ENCODE data around the gene BCL3.

Gene BCL3

GRCh38 chr19:44732235-44733014 is 16.1 kb upstream of the BCL3 start:
- WGBS, 2 experiments (ENCODE audit: insufficient coverage in 2 of 2): 81 to 83% methylated on average over 7 to 9 of the region's 11 CpGs
- Histone ChIP-seq H3K9me3 (ENCODE audit: control insufficient read depth, low read length) (no peaks in the 10 kb centered on the region), H3K4me3 (ENCODE audit: extremely low read depth, insufficient read depth, low read length, poor library complexity, severe bottlenecking) (no peak overlapping the region), H3K4me1 (ENCODE audit: control insufficient read depth, insufficient read depth, low read length, poor library complexity, severe bottlenecking) (no peaks in the 10 kb centered on the region), H3K36me3 (ENCODE audit: control insufficient read depth, insufficient read depth, low read length) (no peaks in the 10 kb centered on the region), H3K27ac (ENCODE audit: low read depth, low read length, severe bottlenecking) (no peak overlapping the region)

- H3K4me1 ChIP-seq (ENCODE audit: control insufficient read depth, insufficient read depth, low read length, poor library complexity, severe bottlenecking): no peaks in the 10 kb centered on the region
- no peak overlapping the region for H3K4me3 ChIP-seq (ENCODE audit: extremely low read depth, insufficient read depth, low read length, poor library complexity, severe bottlenecking)
- no peaks in the 10 kb centered on the region for H3K36me3 ChIP-seq (ENCODE audit: control insufficient read depth, insufficient read depth, low read length)
- no peaks in the 10 kb centered on the region for H3K9me3 ChIP-seq (ENCODE audit: control insufficient read depth, low read length)
- WGBS, 2 experiments (ENCODE audit: insufficient coverage in 2 of 2): 0% methylated on average over 1 of the region's 1 CpG
- no peak overlapping the region for H3K27ac ChIP-seq (ENCODE audit: low read depth, low read length, severe bottlenecking)
These were observed 14.2 kb upstream of the BCL3 start for GRCh38 chr19:44734357-44734756.

DNA sequence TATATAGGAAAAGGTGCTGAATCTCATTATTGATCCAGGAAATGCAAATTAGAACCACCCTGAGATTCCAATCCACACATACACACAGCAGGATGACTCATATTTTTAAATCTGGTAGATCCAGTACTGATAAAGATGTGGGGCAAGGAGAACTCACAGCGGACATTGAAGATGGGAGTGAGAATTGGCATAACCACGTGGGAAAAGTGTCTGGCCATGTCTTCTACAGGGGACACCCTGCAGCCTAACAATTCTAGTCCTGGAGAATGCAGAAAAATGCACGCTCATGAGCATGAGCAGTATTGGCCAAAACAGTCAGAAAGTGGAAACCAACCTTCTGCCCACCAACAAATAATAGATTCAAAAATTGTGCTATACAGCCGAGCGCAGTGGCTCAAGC is 13.5 kb upstream of the BCL3 start:
- Histone ChIP-seq H3K4me1 (ENCODE audit: control insufficient read depth, insufficient read depth, low read length, poor library complexity, severe bottlenecking) (no peaks in the 10 kb centered on the region), H3K27ac (ENCODE audit: low read depth, low read length, severe bottlenecking) (no peak overlapping the region), H3K4me3 (ENCODE audit: extremely low read depth, insufficient read depth, low read length, poor library complexity, severe bottlenecking) (no peak overlapping the region), H3K36me3 (ENCODE audit: control insufficient read depth, insufficient read depth, low read length) (no peaks in the 10 kb centered on the region), H3K9me3 (ENCODE audit: control insufficient read depth, low read length) (no peaks in the 10 kb centered on the region)
- WGBS, 2 experiments (ENCODE audit: insufficient coverage in 2 of 2): 76 to 88% methylated on average over 3 to 5 of the region's 5 CpGs

DNA sequence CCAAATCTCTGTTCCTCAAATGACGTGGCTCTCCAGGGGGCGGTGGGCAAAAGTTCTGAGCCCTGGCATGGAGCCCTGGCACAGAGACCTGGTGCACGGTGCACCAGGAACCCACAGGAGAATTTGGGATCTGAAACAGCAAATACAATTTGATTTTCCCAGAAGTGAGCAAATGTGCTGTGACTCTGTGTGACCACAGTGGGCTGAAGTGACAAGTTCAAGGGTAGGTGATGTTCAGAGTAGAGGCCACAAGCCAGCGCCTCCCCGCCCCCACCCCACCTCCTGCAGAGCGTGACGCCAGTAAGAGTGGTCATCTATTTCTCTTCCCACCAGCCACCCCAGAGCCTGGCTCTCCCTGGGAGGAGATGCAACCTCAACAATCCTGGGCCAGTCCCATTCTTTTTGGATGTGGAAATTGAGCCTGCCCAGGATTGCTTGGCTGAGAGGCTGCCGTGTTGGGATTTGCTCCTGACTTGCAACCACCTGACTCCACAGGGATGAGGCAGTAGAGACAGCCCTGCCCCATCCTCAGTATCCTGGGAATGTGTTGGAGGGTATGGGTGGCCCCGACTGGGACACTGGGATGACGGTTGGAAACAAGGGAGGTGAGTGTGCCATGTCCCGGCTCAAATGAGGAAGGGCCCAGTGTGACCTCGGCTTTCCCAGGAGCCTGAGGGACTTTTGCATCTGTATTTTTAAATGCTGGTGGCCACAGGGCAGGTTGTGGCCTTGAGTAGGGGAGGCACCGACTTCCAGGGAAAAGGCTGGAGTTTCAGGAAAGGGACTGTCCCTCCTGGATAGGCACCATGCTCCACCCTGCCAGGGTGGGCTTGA is 11.1 kb upstream of the BCL3 start:
- H3K36me3 ChIP-seq (ENCODE audit: control insufficient read depth, insufficient read depth, low read length): no peaks in the 10 kb centered on the region
- H3K27ac ChIP-seq (ENCODE audit: low read depth, low read length, severe bottlenecking): no peak overlapping the region
- WGBS, 2 experiments (ENCODE audit: insufficient coverage in 2 of 2): 79 to 89% methylated on average over 7 to 8 of the region's 13 CpGs
- H3K4me3 ChIP-seq (ENCODE audit: extremely low read depth, insufficient read depth, low read length, poor library complexity, severe bottlenecking): no peak overlapping the region
- H3K4me1 ChIP-seq (ENCODE audit: control insufficient read depth, insufficient read depth, low read length, poor library complexity, severe bottlenecking): peaks cover 7% of the 10 kb centered on the region
- no peaks in the 10 kb centered on the region for H3K9me3 ChIP-seq (ENCODE audit: control insufficient read depth, low read length)

- Histone ChIP-seq H3K36me3 (ENCODE audit: control insufficient read depth, insufficient read depth, low read length) (no peaks in the 10 kb centered on the region), H3K27ac (ENCODE audit: low read depth, low read length, severe bottlenecking) (no peak overlapping the region), H3K4me1 (ENCODE audit: control insufficient read depth, insufficient read depth, low read length, poor library complexity, severe bottlenecking) (peaks cover 14% of the 10 kb centered on the region), H3K4me3 (ENCODE audit: extremely low read depth, insufficient read depth, low read length, poor library complexity, severe bottlenecking) (no peak overlapping the region), H3K9me3 (ENCODE audit: control insufficient read depth, low read length) (no peaks in the 10 kb centered on the region)
- no CpG with 5 or more reads among the region's 2 CpGs for WGBS, 2 experiments (ENCODE audit: insufficient coverage in 2 of 2)
These were observed 10.4 kb upstream of the BCL3 start for GRCh38 chr19:44738136-44738535.

DNA sequence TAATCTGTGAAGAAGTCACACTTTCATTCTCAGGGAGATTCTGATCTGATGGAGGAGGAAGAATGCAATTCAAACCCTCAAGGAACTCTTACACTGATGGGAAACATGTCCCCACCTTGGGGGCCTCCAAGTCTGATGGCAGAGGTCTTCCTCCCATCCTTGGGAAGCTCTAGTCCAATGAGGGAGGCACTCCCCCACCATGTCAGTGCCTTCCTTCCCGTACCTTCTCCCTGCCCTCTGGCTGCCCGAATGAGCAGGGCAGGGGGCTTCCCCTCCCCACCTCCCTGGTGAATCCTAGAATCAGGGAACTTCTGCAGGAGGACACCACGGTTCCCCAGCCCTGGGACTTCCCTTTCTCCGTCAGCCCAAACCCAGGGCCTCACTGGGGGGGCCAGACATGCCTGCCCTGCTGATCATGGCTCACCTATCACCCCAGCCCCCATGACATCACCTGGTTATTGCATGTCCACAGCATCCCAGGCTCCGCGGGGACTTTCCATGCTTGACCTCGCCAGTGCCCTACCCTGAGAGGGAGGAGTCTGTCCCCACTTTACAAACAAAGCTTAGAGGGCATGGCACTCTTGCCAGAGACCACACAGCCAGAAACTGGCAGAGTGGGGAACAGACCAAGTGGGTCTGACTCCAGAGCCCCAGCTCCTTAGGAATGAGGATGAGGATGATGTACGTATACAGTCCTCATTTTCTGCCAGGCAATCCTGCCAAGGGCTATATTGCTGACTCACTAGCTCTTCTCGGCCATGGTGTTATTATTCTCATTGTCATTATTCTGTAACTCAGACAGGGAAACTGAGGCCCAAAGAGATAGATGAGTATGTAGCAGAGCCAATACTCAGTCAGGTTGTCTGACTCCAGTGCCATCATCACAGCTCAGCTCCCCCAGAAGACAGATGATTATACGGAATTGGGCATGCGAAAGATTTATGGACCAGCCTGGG is 9.6 kb upstream of the BCL3 start:
- no peak overlapping the region for H3K27ac ChIP-seq (ENCODE audit: low read depth, low read length, severe bottlenecking)
- 83 to 84% methylated on average over 9 to 10 of the region's 11 CpGs for WGBS, 2 experiments (ENCODE audit: insufficient coverage in 2 of 2)
- H3K4me3 ChIP-seq (ENCODE audit: extremely low read depth, insufficient read depth, low read length, poor library complexity, severe bottlenecking): no peak overlapping the region
- H3K4me1 ChIP-seq (ENCODE audit: control insufficient read depth, insufficient read depth, low read length, poor library complexity, severe bottlenecking): peaks cover 14% of the 10 kb centered on the region
- H3K36me3 ChIP-seq (ENCODE audit: control insufficient read depth, insufficient read depth, low read length): no peaks in the 10 kb centered on the region
- H3K9me3 ChIP-seq (ENCODE audit: control insufficient read depth, low read length): no peaks in the 10 kb centered on the region

- 53 to 57% methylated on average over 2 to 3 of the region's 3 CpGs for WGBS, 2 experiments (ENCODE audit: insufficient coverage in 2 of 2)
- Histone ChIP-seq H3K27ac (ENCODE audit: low read depth, low read length, severe bottlenecking) (no peak overlapping the region), H3K4me3 (ENCODE audit: extremely low read depth, insufficient read depth, low read length, poor library complexity, severe bottlenecking) (no peak overlapping the region)
These were observed 8.1 kb upstream of the BCL3 start for GRCh38 chr19:44740351-44740824.

GRCh38 chr19:44741258-44741731 is 7.2 kb upstream of the BCL3 start:
- Histone ChIP-seq H3K4me1 (ENCODE audit: control insufficient read depth, insufficient read depth, low read length, poor library complexity, severe bottlenecking) (peaks cover 14% of the 10 kb centered on the region), H3K27ac (ENCODE audit: low read depth, low read length, severe bottlenecking) (peak overlapping the region; percentile 36), H3K4me3 (ENCODE audit: extremely low read depth, insufficient read depth, low read length, poor library complexity, severe bottlenecking) (no peak overlapping the region)

More at GRCh38 chr19:44740351-44740824, 8.1 kb upstream of the BCL3 start:
- Histone ChIP-seq H3K9me3 (ENCODE audit: control insufficient read depth, low read length) (no peaks in the 10 kb centered on the region), H3K36me3 (ENCODE audit: control insufficient read depth, insufficient read depth, low read length) (no peaks in the 10 kb centered on the region), H3K4me1 (ENCODE audit: control insufficient read depth, insufficient read depth, low read length, poor library complexity, severe bottlenecking) (peaks cover 14% of the 10 kb centered on the region)

GRCh38 chr19:44741841-44742329 is 6.6 kb upstream of the BCL3 start:
- H3K9me3 ChIP-seq (ENCODE audit: control insufficient read depth, low read length): no peaks in the 10 kb centered on the region
- peak overlapping the region; percentile 89 for H3K27ac ChIP-seq (ENCODE audit: low read depth, low read length, severe bottlenecking)
- no peaks in the 10 kb centered on the region for H3K36me3 ChIP-seq (ENCODE audit: control insufficient read depth, insufficient read depth, low read length)
- H3K4me1 ChIP-seq (ENCODE audit: control insufficient read depth, insufficient read depth, low read length, poor library complexity, severe bottlenecking): peaks cover 14% of the 10 kb centered on the region
- no peak overlapping the region for H3K4me3 ChIP-seq (ENCODE audit: extremely low read depth, insufficient read depth, low read length, poor library complexity, severe bottlenecking)
- WGBS, 2 experiments (ENCODE audit: insufficient coverage in 2 of 2): 30 to 42% methylated on average over 9 to 12 of the region's 13 CpGs

More at GRCh38 chr19:44741258-44741731, 7.2 kb upstream of the BCL3 start:
- H3K36me3 ChIP-seq (ENCODE audit: control insufficient read depth, insufficient read depth, low read length): no peaks in the 10 kb centered on the region
- no peaks in the 10 kb centered on the region for H3K9me3 ChIP-seq (ENCODE audit: control insufficient read depth, low read length)
- 92 to 97% methylated on average over 4 to 6 of the region's 6 CpGs for WGBS, 2 experiments (ENCODE audit: insufficient coverage in 2 of 2)
